Heart right ventricle (tissue), 16 donors: ENCODE results near the gene TMPRSS2. TPM values are rescaled to one million over a fixed set of nuclear protein-coding genes. Genes with fewer than 3 reads are reported as not detected.

Experiments used
- ATAC-seq, 8 donors: fragments of 200-7000 bp; cut with Tn5 transposase; one replicate each; pipeline ENCODE4 v1.9.1; 2020; ENCODE audit warnings: mild to moderate bottlenecking in 8 of 8, moderate library complexity in 8 of 8, moderate number of reproducible peaks in 1 of 8
- DNase-seq, 2 donors: peaks; one replicate each; pipeline ENCODE4 v3.0.0-alpha.2; 2020
- H3K27ac ChIP-seq, 10 donors: fragments of 200-600 bp; sonication (generic) in 2 of 10; one replicate each; pipeline versions ENCODE4 v1.5.0 to v1.8.0; 2020 to 2022; ENCODE audit warnings: mild to moderate bottlenecking in 3 of 10
- H3K27me3 ChIP-seq, 7 donors: fragments of 200-600 bp; one replicate each; pipeline ENCODE4 v1.8.0; 2021 to 2022; ENCODE audit warnings: mild to moderate bottlenecking in 2 of 7
- H3K36me3 ChIP-seq, 9 donors: fragments of 200-600 bp; sonication (generic) in 1 of 9; one replicate each; pipeline versions ENCODE4 v1.5.0 to v1.8.0; 2020 to 2022; ENCODE audit warnings: mild to moderate bottlenecking in 2 of 9
- H3K4me1 ChIP-seq, 9 donors: fragments of 200-600 bp; sonication (generic) in 1 of 9; one replicate each; pipeline versions ENCODE4 v1.5.0 to v1.8.0; 2020 to 2022; ENCODE audit warnings: mild to moderate bottlenecking in 4 of 9
- H3K4me3 ChIP-seq, 10 donors: fragments of 200-600 bp; sonication (generic) in 2 of 10; one replicate each; pipeline versions ENCODE4 v1.5.0 to v1.8.0; 2020 to 2022; ENCODE audit warnings: mild to moderate bottlenecking in 7 of 10, moderate library complexity in 2 of 10
- H3K9me3 ChIP-seq, 11 donors: fragments of 200-600 bp in 10 of 11; sonication (generic) in 2 of 11; one replicate each; pipeline versions ENCODE4 v1.5.0 to v1.8.0; 2013 to 2022; ENCODE audit warnings: mild to moderate bottlenecking in 2 of 11, control low read depth in 1 of 11, moderate library complexity in 1 of 11
- WGBS, 2 donors: extraction: QIAGEN DNeasy Blood & Tissue Kit; methylation state at CpG; one replicate each; pipeline ENCODE4 v1.1.7; 2013; ENCODE audit warnings: inconsistent platforms in 1 of 2; 5-methylcytosine and 5-hydroxymethylcytosine counted together
- intact Hi-C, 10 donors: fragments of 100-400 bp; cut with DNase I; formaldehyde crosslinking; loops; one replicate each; pipeline versions ENCODE4 v1.11.1 to v1.14.2; 2022
- polyA plus RNA-seq, 2 donors: library from polyadenylated mRNA; stranded (reverse); fragments of 200-250 nt; gene quantifications; one replicate each; pipeline ENCODE4 v1.2.3, GENCODE V29; 2013
- total RNA-seq, 10 donors: library from RNA; stranded (reverse); fragmentation: NEBNext Ultra II Directional in 3 of 10; extraction: Animal tissue kit (Norgen Biotek cat#: 25700) in 3 of 10; gene quantifications; one replicate each; pipeline versions ENCODE4 v1.2.1 to v1.2.4, GENCODE V29; 2021 to 2023
- TF ChIP-seq, protein P1 (sequence below), 9 donors: fragments of 200-600 bp; sonication (generic) in 2 of 9; IDR thresholded peaks; one replicate each; pipeline versions ENCODE4 v1.5.0 to v1.8.0; 2021 to 2022; ENCODE audit warnings: antibody characterized with exemption in 9 of 9, mild to moderate bottlenecking in 5 of 9, moderate library complexity in 1 of 9
- donor health status: Arrhythmogenic right ventricular cardiomyopathy.
- donor health status: ischemic (EF 13 %, LVEDD 7.1; RV severe dilation, severe dysfunction).
- donor health status: healthy with polysubstance abuse.
- donor health status: DM: no; HTN: yes; CAD: no.
- donor health status: DM: no; HTN: no; CAD: no.
- donor health status: ischemic (EF 25% LVEDD 6.9; RV normal size, moderate dysfunction).
- donor health status: ischemic (EF 25% LVEDD 5.7; RV mildly dilated, moderate dysfunction).
- donor health status: healthy.
- donor health status: DM: yes; HTN: yes; CAD: no.
- donor health status: Ischemic cardiomyopathy.
- donor health status: ischemic (EF 35%, LVEDD 5.7; RV mildly dilated, moderate dysfunction).
- donor health status: nonischemic (EF 11% LVEDD 7.7; RV severe dilation, severe dysfunction).
- donor health status: DM: yes; HTN: yes; CAD: no.
- donor health status: PGD.
- donor health status: ischemic (EF 29% LVEDD 5.4; RV normal size, mild dysfunction).
- donor health status: nonischemic (EF 23%, LVEDD 6.1; RV moderate dilation, normal function).

The TMPRSS2 gene
- total and polyA plus RNA-seq, 12 donors = 0.03 TPM; not detected in 11

- intact Hi-C loops = no loop called here
- TF ChIP-seq, protein P1, sequence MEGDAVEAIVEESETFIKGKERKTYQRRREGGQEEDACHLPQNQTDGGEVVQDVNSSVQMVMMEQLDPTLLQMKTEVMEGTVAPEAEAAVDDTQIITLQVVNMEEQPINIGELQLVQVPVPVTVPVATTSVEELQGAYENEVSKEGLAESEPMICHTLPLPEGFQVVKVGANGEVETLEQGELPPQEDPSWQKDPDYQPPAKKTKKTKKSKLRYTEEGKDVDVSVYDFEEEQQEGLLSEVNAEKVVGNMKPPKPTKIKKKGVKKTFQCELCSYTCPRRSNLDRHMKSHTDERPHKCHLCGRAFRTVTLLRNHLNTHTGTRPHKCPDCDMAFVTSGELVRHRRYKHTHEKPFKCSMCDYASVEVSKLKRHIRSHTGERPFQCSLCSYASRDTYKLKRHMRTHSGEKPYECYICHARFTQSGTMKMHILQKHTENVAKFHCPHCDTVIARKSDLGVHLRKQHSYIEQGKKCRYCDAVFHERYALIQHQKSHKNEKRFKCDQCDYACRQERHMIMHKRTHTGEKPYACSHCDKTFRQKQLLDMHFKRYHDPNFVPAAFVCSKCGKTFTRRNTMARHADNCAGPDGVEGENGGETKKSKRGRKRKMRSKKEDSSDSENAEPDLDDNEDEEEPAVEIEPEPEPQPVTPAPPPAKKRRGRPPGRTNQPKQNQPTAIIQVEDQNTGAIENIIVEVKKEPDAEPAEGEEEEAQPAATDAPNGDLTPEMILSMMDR (IDR thresholded peaks at IDR 0.05) = no peak
- H3K4me3 ChIP-seq = no peak overlapping the region
- H3K9me3 ChIP-seq = no peaks in the 10 kb centered on the region
- DNase-seq (no peak), ATAC-seq (no peak)
- no peaks in the 10 kb centered on the region for H3K4me1 ChIP-seq
- 74 to 75% methylated on average over 7 of the region's 7 CpGs for WGBS, 2 donors
- peaks cover 0 to 56% (median 8%) of the 10 kb centered on the region in 7 donors for H3K27me3 ChIP-seq
- no peaks in the 10 kb centered on the region for H3K36me3 ChIP-seq
- no peak overlapping the region for H3K27ac ChIP-seq
Measured at GRCh38 chr21:41536827-41537103, 28.8 kb upstream of the TMPRSS2 start.

GRCh38 chr21:41536076-41536826 lies 28.3 kb upstream of the TMPRSS2 start:
- Histone ChIP-seq H3K27me3 (peaks cover 0 to 51% (median 8%) of the 10 kb centered on the region in 7 donors), H3K4me1 (no peaks in the 10 kb centered on the region), H3K4me3 (no peak overlapping the region), H3K27ac (no peak overlapping the region), H3K36me3 (no peaks in the 10 kb centered on the region), H3K9me3 (no peaks in the 10 kb centered on the region)
- 64 to 70% methylated on average over 19 of the region's 19 CpGs for WGBS, 2 donors
- TF ChIP-seq, protein P1 (IDR thresholded peaks at IDR 0.05) = no peak
- ATAC-seq (no peak), DNase-seq (no peak)
- intact Hi-C loops = no loop called here

DNA sequence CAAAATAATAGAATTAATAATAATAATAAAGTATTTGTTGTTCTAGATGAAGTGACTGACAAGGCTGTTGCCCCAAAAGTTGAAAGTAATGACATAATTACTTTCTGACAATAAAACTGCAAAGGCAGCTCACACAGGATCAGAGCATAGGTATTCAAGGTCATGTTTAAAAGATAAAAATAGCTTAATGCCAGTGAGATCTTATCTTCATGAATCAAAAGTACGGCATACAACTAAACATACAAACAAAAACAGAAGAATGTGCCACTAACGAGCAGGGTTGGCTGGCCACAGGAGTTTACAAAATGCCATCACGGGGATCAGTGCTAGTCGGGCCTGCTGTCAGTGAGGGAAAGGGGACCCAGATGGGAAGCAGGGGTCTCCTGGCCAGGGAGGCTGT lies 22.4 kb upstream of the TMPRSS2 start:
- Histone ChIP-seq H3K27ac (no peak overlapping the region), H3K36me3 (no peaks in the 10 kb centered on the region), H3K4me1 (no peaks in the 10 kb centered on the region), H3K27me3 (peaks cover 0 to 38% (median 16%) of the 10 kb centered on the region in 7 donors), H3K9me3 (no peaks in the 10 kb centered on the region), H3K4me3 (no peak overlapping the region)
- TF ChIP-seq, protein P1 (IDR thresholded peaks at IDR 0.05) = no peak
- ATAC-seq (no peak), DNase-seq (no peak)
- WGBS, 2 donors = 59 to 68% methylated on average over 4 of the region's 4 CpGs
- intact Hi-C loops = no loop called here

GRCh38 chr21:41529769-41530168 lies 21.8 kb upstream of the TMPRSS2 start:
- Histone ChIP-seq H3K27ac (no peak overlapping the region), H3K4me1 (no peaks in the 10 kb centered on the region), H3K9me3 (no peaks in the 10 kb centered on the region), H3K4me3 (no peak overlapping the region), H3K36me3 (no peaks in the 10 kb centered on the region), H3K27me3 (peaks cover 0 to 42% (median 17%) of the 10 kb centered on the region in 7 donors)
- DNase-seq = no peak
- no peak for ATAC-seq
- 70 to 71% methylated on average over 9 of the region's 9 CpGs for WGBS, 2 donors
- TF ChIP-seq, protein P1 (IDR thresholded peaks at IDR 0.05) = no peak
- intact Hi-C loops = no loop called here
